ENCODE data around the gene CDH4.

The CDH4 gene

GRCh38 chr20:61549865-61550264 lies 297.8 kb downstream of the CDH4 start (continued):
- TF ChIP-seq, protein P1, sequence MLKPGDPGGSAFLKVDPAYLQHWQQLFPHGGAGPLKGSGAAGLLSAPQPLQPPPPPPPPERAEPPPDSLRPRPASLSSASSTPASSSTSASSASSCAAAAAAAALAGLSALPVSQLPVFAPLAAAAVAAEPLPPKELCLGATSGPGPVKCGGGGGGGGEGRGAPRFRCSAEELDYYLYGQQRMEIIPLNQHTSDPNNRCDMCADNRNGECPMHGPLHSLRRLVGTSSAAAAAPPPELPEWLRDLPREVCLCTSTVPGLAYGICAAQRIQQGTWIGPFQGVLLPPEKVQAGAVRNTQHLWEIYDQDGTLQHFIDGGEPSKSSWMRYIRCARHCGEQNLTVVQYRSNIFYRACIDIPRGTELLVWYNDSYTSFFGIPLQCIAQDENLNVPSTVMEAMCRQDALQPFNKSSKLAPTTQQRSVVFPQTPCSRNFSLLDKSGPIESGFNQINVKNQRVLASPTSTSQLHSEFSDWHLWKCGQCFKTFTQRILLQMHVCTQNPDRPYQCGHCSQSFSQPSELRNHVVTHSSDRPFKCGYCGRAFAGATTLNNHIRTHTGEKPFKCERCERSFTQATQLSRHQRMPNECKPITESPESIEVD (tag by site-specific recombination; IDR thresholded peaks at IDR 0.05): no peak
- TF ChIP-seq BCL11B (tag by site-specific recombination; IDR thresholded peaks at IDR 0.05; ENCODE audit: low read depth) (no peak), ZNF660 (tag by site-specific recombination; IDR thresholded peaks at IDR 0.05) (no peak), ZNF416 (tag by site-specific recombination; IDR thresholded peaks at IDR 0.05) (no peak), ZNF518A (tag by site-specific recombination; conservative IDR thresholded peaks at IDR 0.05; ENCODE audit: low read depth) (no peak), ZNF621 (tag by site-specific recombination; IDR thresholded peaks at IDR 0.05) (no peak), ZNF529 (tag by site-specific recombination; IDR thresholded peaks at IDR 0.05; ENCODE audit: insufficient replicate concordance) (no peak), ZNF658 (tag by site-specific recombination; IDR thresholded peaks at IDR 0.05) (no peak)
- TF ChIP-seq, protein P2, sequence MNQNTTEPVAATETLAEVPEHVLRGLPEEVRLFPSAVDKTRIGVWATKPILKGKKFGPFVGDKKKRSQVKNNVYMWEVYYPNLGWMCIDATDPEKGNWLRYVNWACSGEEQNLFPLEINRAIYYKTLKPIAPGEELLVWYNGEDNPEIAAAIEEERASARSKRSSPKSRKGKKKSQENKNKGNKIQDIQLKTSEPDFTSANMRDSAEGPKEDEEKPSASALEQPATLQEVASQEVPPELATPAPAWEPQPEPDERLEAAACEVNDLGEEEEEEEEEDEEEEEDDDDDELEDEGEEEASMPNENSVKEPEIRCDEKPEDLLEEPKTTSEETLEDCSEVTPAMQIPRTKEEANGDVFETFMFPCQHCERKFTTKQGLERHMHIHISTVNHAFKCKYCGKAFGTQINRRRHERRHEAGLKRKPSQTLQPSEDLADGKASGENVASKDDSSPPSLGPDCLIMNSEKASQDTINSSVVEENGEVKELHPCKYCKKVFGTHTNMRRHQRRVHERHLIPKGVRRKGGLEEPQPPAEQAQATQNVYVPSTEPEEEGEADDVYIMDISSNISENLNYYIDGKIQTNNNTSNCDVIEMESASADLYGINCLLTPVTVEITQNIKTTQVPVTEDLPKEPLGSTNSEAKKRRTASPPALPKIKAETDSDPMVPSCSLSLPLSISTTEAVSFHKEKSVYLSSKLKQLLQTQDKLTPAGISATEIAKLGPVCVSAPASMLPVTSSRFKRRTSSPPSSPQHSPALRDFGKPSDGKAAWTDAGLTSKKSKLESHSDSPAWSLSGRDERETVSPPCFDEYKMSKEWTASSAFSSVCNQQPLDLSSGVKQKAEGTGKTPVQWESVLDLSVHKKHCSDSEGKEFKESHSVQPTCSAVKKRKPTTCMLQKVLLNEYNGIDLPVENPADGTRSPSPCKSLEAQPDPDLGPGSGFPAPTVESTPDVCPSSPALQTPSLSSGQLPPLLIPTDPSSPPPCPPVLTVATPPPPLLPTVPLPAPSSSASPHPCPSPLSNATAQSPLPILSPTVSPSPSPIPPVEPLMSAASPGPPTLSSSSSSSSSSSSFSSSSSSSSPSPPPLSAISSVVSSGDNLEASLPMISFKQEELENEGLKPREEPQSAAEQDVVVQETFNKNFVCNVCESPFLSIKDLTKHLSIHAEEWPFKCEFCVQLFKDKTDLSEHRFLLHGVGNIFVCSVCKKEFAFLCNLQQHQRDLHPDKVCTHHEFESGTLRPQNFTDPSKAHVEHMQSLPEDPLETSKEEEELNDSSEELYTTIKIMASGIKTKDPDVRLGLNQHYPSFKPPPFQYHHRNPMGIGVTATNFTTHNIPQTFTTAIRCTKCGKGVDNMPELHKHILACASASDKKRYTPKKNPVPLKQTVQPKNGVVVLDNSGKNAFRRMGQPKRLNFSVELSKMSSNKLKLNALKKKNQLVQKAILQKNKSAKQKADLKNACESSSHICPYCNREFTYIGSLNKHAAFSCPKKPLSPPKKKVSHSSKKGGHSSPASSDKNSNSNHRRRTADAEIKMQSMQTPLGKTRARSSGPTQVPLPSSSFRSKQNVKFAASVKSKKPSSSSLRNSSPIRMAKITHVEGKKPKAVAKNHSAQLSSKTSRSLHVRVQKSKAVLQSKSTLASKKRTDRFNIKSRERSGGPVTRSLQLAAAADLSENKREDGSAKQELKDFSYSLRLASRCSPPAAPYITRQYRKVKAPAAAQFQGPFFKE (tag by site-specific recombination; IDR thresholded peaks at IDR 0.05; ENCODE audit: borderline replicate concordance): no peak
- TF ChIP-seq, protein P3, sequence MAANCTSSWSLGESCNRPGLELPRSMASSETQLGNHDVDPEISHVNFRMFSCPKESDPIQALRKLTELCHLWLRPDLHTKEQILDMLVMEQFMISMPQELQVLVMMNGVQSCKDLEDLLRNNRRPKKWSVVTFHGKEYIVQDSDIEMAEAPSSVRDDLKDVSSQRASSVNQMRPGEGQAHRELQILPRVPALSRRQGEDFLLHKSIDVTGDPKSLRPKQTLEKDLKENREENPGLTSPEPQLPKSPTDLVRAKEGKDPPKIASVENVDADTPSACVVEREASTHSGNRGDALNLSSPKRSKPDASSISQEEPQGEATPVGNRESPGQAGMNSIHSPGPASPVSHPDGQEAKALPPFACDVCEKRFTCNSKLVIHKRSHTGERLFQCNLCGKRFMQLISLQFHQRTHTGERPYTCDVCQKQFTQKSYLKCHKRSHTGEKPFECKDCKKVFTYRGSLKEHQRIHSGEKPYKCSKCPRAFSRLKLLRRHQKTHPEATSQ (tag by site-specific recombination; IDR thresholded peaks at IDR 0.05): no peak

DNA sequence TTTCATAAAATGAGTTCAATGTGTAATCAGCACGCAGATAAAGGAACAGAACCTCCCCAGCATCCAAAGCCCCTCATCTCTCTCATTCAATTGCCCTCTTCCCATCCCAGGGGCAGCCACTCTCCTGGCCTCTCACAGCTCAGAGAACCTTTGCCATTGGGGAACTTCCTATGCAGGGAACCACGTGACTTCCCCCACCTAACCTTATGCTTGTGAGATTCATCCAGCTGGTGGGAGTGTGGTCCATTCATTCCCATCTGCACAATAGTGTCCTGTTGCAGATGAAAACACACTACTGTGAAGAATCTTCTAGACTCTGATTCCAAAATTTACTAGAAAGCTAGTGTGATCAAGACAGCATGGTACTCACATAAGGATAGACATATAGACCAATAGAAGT lies 299.3 kb downstream of the CDH4 start:
- ChIA-PET CTCF (no interaction called here), POLR2A (no interaction called here)
- no peak overlapping the region for H3K27ac ChIP-seq (ENCODE audit: extremely low read depth, low read depth, low read length)
- no peaks in the 10 kb centered on the region for H3K4me1 ChIP-seq (ENCODE audit: control insufficient read depth, insufficient read depth, low read length)
- no peak overlapping the region for H3K4me3 ChIP-seq (ENCODE audit: low read depth, low read length)
- H3K36me3 ChIP-seq (ENCODE audit: control insufficient read depth in 2 of 2, insufficient read depth in 1 of 2, low read length in 2 of 2): no peaks in the 10 kb centered on the region
- H3K9me3 ChIP-seq (ENCODE audit: control insufficient read depth, insufficient read depth, low read depth, low read length): no peaks in the 10 kb centered on the region
- TF ChIP-seq ZNF843 (tag by site-specific recombination; IDR thresholded peaks at IDR 0.05): no peak
- no peak for TF ChIP-seq ZNF830 (tag by site-specific recombination; IDR thresholded peaks at IDR 0.05; ENCODE audit: low read depth)
- TF ChIP-seq ZNF175 (tag by site-specific recombination; IDR thresholded peaks at IDR 0.05): no peak
- no peak for TF ChIP-seq KLF8 (tag by site-specific recombination; IDR thresholded peaks at IDR 0.05)
- no peak for TF ChIP-seq ZNF133 (tag by site-specific recombination; IDR thresholded peaks at IDR 0.05)
- no peak for TF ChIP-seq OSR2 (tag by site-specific recombination; IDR thresholded peaks at IDR 0.05)
- TF ChIP-seq ZNF514 (tag by site-specific recombination; IDR thresholded peaks at IDR 0.05): no peak
- no peak for TF ChIP-seq ZNF626 (tag by site-specific recombination; IDR thresholded peaks at IDR 0.05)
- TF ChIP-seq ZNF148 (tag by site-specific recombination; IDR thresholded peaks at IDR 0.05; ENCODE audit: borderline replicate concordance): no peak
- no peak for TF ChIP-seq ZBTB20 (tag by site-specific recombination; IDR thresholded peaks at IDR 0.05)
- no peak for TF ChIP-seq ZBTB8A (tag by site-specific recombination; IDR thresholded peaks at IDR 0.05)
- no peak for TF ChIP-seq ZNF600 (tag by site-specific recombination; IDR thresholded peaks at IDR 0.05)
